K562 (cell line): ENCODE measurements around the gene GPHA2. TPM values are rescaled to one million over a fixed set of nuclear protein-coding genes. Genes with fewer than 3 reads are reported as not detected.

Experiments
- ATF1 ChIP-seq, 2 experiments: fragments of 450-650 bp in 1 of 2; IDR thresholded peaks; 2 replicates each; pipeline ENCODE4 v1.6.1; 2016; ENCODE audit warnings: missing compliant biosample characterization in 1 of 2, missing genetic modification characterization in 1 of 2
- CBX1 ChIP-seq: sonication (generic); IDR thresholded peaks from 2 replicates; pipeline ENCODE4 v1.6.1; 2016; ENCODE audit warnings: antibody characterized with exemption, low read depth, mild to moderate bottlenecking
- ETV5 ChIP-seq: sonication (generic); formaldehyde crosslinking; IDR thresholded peaks from 2 replicates; pipeline ENCODE4 v1.4.0; 2020; ENCODE audit warnings: low read depth, mild to moderate bottlenecking, missing genetic modification reagents
- ETV6 ChIP-seq, 3 experiments: fragments of 150-350 bp in 1 of 3; sonication (generic) in 1 of 3; formaldehyde crosslinking in 1 of 3; IDR thresholded peaks; 2 replicates each; pipeline versions ENCODE4 v1.6.1 to v1.8.0; 2014 to 2022; ENCODE audit warnings: borderline replicate concordance in 2 of 3, low read depth in 2 of 3, antibody characterized with exemption in 1 of 3, low read length in 1 of 3, mild to moderate bottlenecking in 1 of 3, missing genetic modification reagents in 1 of 3
- FOXK2 ChIP-seq, 2 experiments: fragments of 450-650 bp; IDR thresholded peaks in 1 of 2; conservative IDR thresholded peaks in 1 of 2; 2 replicates each; pipeline ENCODE4 v1.6.1; 2016; ENCODE audit warnings: low read depth in 2 of 2, mild to moderate bottlenecking in 1 of 2
- FOXP4 ChIP-seq: sonication (generic); formaldehyde crosslinking; IDR thresholded peaks from 2 replicates; pipeline ENCODE4 v1.8.0; 2022; ENCODE audit warnings: mild to moderate bottlenecking, missing genetic modification reagents, borderline replicate concordance
- HDAC2 ChIP-seq: fragments of 450-650 bp; IDR thresholded peaks from 2 replicates; pipeline ENCODE4 v1.6.1; 2016; ENCODE audit warnings: mild to moderate bottlenecking
- RREB1 ChIP-seq: fragments of 250-450 bp; sonication (Bioruptor Pico); IDR thresholded peaks from 2 replicates; pipeline ENCODE4 v1.4.0; 2020
- SAP30 ChIP-seq: fragments of 200-600 bp; sonication (generic); IDR thresholded peaks from 2 replicates; pipeline ENCODE4 v1.6.1; 2012; ENCODE audit warnings: borderline replicate concordance, low read depth, mild to moderate bottlenecking, moderate library complexity, low read length, control low read depth, inconsistent platforms; ENCODE audit not compliant: insufficient read depth, poor library complexity, severe bottlenecking
- TBP ChIP-seq: optimal IDR thresholded peaks from 2 replicates; pipeline ENCODE3; 2011; ENCODE audit warnings: low read depth, low read length, improper control_type of control experiment
- ZBTB33 ChIP-seq: sonication (generic); formaldehyde crosslinking; IDR thresholded peaks from 2 replicates; pipeline ENCODE4 v1.8.1; 2023; ENCODE audit warnings: mild to moderate bottlenecking, missing genetic modification reagents
- ZEB2 ChIP-seq: fragments of 450-650 bp; IDR thresholded peaks from 2 replicates; pipeline ENCODE4 v1.6.1; 2016
- ZNF511 ChIP-seq: sonication (generic); formaldehyde crosslinking; IDR thresholded peaks from 2 replicates; pipeline ENCODE4 v1.8.0; 2022; ENCODE audit warnings: mild to moderate bottlenecking, missing genetic modification reagents
- ZNF785 ChIP-seq: fragments of 250-450 bp; sonication (Bioruptor Pico); IDR thresholded peaks from 2 replicates; pipeline ENCODE4 v1.4.0; 2020; ENCODE audit warnings: mild to moderate bottlenecking
- polyA plus RNA-seq, 8 experiments: library from polyadenylated mRNA; depleted of rRNA in 4 of 8; stranded (reverse) in 5 of 8; unstranded in 3 of 8; fragments of >200 nt; fragmentation: Nextera tagmentation in 2 of 8; fragmentation: Illumina TruSeq in 1 of 8; extraction: Ambion mirVana in 2 of 8; extraction: Trizol in 1 of 8; gene quantifications; 2 replicates each; pipeline versions ENCODE4 v1.2.1 to v1.2.3, GENCODE V29; 2011 to 2014; ENCODE audit warnings: inconsistent platforms in 1 of 8, missing spikeins in 1 of 8
- total RNA-seq, 7 experiments: library from RNA; depleted of rRNA in 6 of 7; stranded (reverse); fragments of >200 nt in 6 of 7; fragmentation: Illumina TruSeq in 2 of 7; extraction: Trizol in 2 of 7; gene quantifications; 2 replicates each; pipeline versions ENCODE4 v1.2.1 to v1.2.3, GENCODE V29; 2011 to 2021; ENCODE audit warnings: low replicate concordance in 1 of 7

GPHA2 gene
- total and polyA plus RNA-seq, 9 of the 15 experiments (the other 6 are each of a cell fraction or from before 2014, with no cell fraction given) = 0.17 to 0.22 TPM; not detected in 7

- TF ChIP-seq ZNF511 (CRISPR knock-in tag) (0 out of 2 replicates have a peak, but pooled peaks have one; percentile 12), ZEB2 (0 out of 2 replicates have a peak, but pooled peaks have one; percentile 27), ZBTB33 (peak; percentile 58; the same call in 1 of the 2 replicates), ETV6 (IDR thresholded peaks at IDR 0.05; ENCODE audit: borderline replicate concordance in 1 of 2, low read depth in 2 of 2, low read length in 1 of 2) (no peak), ETV6 (CRISPR knock-in tag; IDR thresholded peaks at IDR 0.05; ENCODE audit: borderline replicate concordance) (no peak), TBP (peak; percentile 40), HDAC2 (peak; percentile 66), ATF1 (CRISPR knock-in tag; IDR thresholded peaks at IDR 0.05) (no peak), ATF1 (tag; IDR thresholded peaks at IDR 0.05) (peak; percentile 20), RREB1 (CRISPR knock-in tag) (0 out of 2 replicates have a peak, but pooled peaks have one; percentile 9), ETV5 (CRISPR knock-in tag) (peak; percentile 68), FOXK2 (conservative IDR thresholded peaks at IDR 0.05 in 1 of 2, IDR thresholded peaks at IDR 0.05 in 1 of 2; ENCODE audit: low read depth in 2 of 2) (peak in 1 of 2 experiments; percentile 42; a peak in 1 of 4 replicates), SAP30 (peak; percentile 31), ZNF785 (CRISPR knock-in tag) (no peak), FOXP4 (0 out of 2 replicates have a peak, but pooled peaks have one; percentile 14), CBX1 (0 out of 2 replicates have a peak, but pooled peaks have one; percentile 74)
Measured at GRCh38 chr11:64887757-64888405, 47.8 kb downstream of the GPHA2 start (continued).
